ENCODE measurements around the gene ARFGEF2.

- TF ChIP-seq CTCF (optimal IDR thresholded peaks at IDR 0.05 in 1 of 3, IDR thresholded peaks at IDR 0.05 in 1 of 3, conservative IDR thresholded peaks at IDR 0.05 in 1 of 3; ENCODE audit: extremely low read depth in 1 of 3, insufficient read depth in 2 of 3, low read length in 3 of 3) (no peak), EZH2 (IDR thresholded peaks at IDR 0.05; ENCODE audit: low read length) (no peak)
Measured at GRCh38 chr20:48983423-48984400, 62.2 kb downstream of the ARFGEF2 start.

Measured in keratinocyte (primary cell).